OCI-LY3 (cell line): Measurements from ENCODE around the gene OSBPL8.

ENCODE experiments used
- CTCF ChIP-seq: fragments of 200-600, 300-600 bp; sonication (generic); IDR thresholded peaks from 2 replicates; pipeline ENCODE4 v1.5.1; 2014; ENCODE audit warnings: antibody characterized with exemption, low read length, low read depth
- EZH2phosphoT487 ChIP-seq: fragments of 200-600 bp; shearing (Covaris generic); IDR thresholded peaks from 2 replicates; pipeline ENCODE4 v1.6.1; 2018; ENCODE audit warnings: antibody characterized with exemption, mixed run types, low read depth

DNA sequence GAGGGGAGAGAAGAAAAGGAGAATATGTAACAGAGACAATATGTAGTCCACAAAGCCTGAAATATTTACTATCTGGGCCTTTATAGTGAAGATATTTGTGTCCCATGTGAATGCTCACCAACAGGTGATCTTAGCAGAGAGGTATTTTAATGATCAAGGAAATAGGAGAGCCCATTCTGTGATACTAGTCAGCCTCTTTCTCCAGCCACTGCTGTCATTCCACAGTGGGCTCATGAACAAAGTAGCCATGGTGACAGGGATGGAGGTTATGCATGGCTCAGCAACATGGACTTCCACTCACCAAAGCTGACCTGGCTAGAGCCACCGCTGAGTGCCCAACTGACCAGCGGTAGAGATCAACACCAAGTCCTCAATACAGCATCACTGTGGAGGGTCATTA, 58.2 kb downstream of the OSBPL8 start:
- TF ChIP-seq EZH2phosphoT487 = no peak
- no peak for TF ChIP-seq CTCF
